Right renal cortex interstitium (tissue), 3 donors: ENCODE measurements around the gene OR7D2. TPM values are rescaled to one million over a fixed set of nuclear protein-coding genes. Genes with fewer than 3 reads are reported as not detected.

Experiments
- DNase-seq, 3 donors: peaks; one replicate each; pipeline ENCODE4 v3.0.0-alpha.2; 2013; ENCODE audit warnings: low read depth in 3 of 3, low spot score in 2 of 3
- polyA plus RNA-seq, 3 donors: library from polyadenylated mRNA; unstranded; fragments of 120-200 nt; gene quantifications; one replicate each; pipeline ENCODE4 v1.2.1, GENCODE V29; 2013; ENCODE audit not compliant: insufficient read length in 3 of 3

The OR7D2 gene
- under 1 TPM in 2 of 3 donors, not detected in 1; 0.06 to 0.10 TPM for polyA plus RNA-seq

- no peak for DNase-seq
These were observed at the start of gene OR7D2 for GRCh38 chr19:9178901-9179300. Gene OR7D2, plus strand, starts transcription at chr19:9178979. Its CDS starts 6,803 bp downstream, at chr19:9185782.

GRCh38 chr19:9130965-9131364, 47.8 kb upstream of the OR7D2 start:
- DNase-seq = no peak

GRCh38 chr19:9132422-9132821, 46.4 kb upstream of the OR7D2 start:
- DNase-seq = no peak

GRCh38 chr19:9139609-9140158, 39.1 kb upstream of the OR7D2 start:
- no peak for DNase-seq

GRCh38 chr19:9140159-9140874, 38.5 kb upstream of the OR7D2 start, which contains the start of gene ZNF317:
Gene ZNF317, plus strand, starts transcription at chr19:9140397. Its CDS starts 15,620 bp downstream, at chr19:9156017.
- peak; percentile 79 to 95 (median 91) for DNase-seq

GRCh38 chr19:9144920-9145319, 33.9 kb upstream of the OR7D2 start:
- no peak for DNase-seq

GRCh38 chr19:9146882-9147281, 31.9 kb upstream of the OR7D2 start:
- no peak for DNase-seq

GRCh38 chr19:9148697-9149096, 30.1 kb upstream of the OR7D2 start:
- no peak for DNase-seq

- no peak for DNase-seq
These were observed 28.8 kb upstream of the OR7D2 start for GRCh38 chr19:9149997-9150396.

GRCh38 chr19:9150650-9151049, 28.1 kb upstream of the OR7D2 start:
- DNase-seq = no peak

GRCh38 chr19:9151367-9151766, 27.4 kb upstream of the OR7D2 start:
- no peak for DNase-seq

GRCh38 chr19:9155591-9155990, 23.2 kb upstream of the OR7D2 start:
- DNase-seq = no peak

- no peak for DNase-seq
These were observed 22.5 kb upstream of the OR7D2 start for GRCh38 chr19:9156304-9156703.

GRCh38 chr19:9159891-9160290, 18.9 kb upstream of the OR7D2 start:
- DNase-seq = no peak

GRCh38 chr19:9161427-9161826, 17.4 kb upstream of the OR7D2 start:
- DNase-seq = no peak

- no peak for DNase-seq
These were observed 13.5 kb upstream of the OR7D2 start for GRCh38 chr19:9165261-9165660.

- no peak for DNase-seq
These were observed 11.9 kb upstream of the OR7D2 start for GRCh38 chr19:9166846-9167245.

- DNase-seq = no peak
These were observed 7.3 kb upstream of the OR7D2 start for GRCh38 chr19:9171393-9171991.

- no peak for DNase-seq
These were observed 3.5 kb upstream of the OR7D2 start for GRCh38 chr19:9175326-9175725.

GRCh38 chr19:9183000-9183399, 4.2 kb downstream of the OR7D2 start:
- no peak for DNase-seq

- DNase-seq = no peak
These were observed 8.4 kb downstream of the OR7D2 start for GRCh38 chr19:9187191-9187590.

GRCh38 chr19:9189535-9189934, 10.8 kb downstream of the OR7D2 start:
- no peak for DNase-seq
